GM19328 (cell line): ENCODE measurements around the gene LARP1B.
"Not testable (repeated sequence)": the region's sequence is repeated elsewhere in the genome, so short reads cannot be mapped to it uniquely, and the experiment has no call there.

Experiments used
- ATAC-seq: cut with Tn5 transposase; IDR thresholded peaks from one replicate; pipeline ENCODE4 v1.9.1; 2021; ENCODE audit warnings: mild to moderate bottlenecking, moderate library complexity; ENCODE audit not compliant: unreplicated experiment

The LARP1B gene

DNA sequence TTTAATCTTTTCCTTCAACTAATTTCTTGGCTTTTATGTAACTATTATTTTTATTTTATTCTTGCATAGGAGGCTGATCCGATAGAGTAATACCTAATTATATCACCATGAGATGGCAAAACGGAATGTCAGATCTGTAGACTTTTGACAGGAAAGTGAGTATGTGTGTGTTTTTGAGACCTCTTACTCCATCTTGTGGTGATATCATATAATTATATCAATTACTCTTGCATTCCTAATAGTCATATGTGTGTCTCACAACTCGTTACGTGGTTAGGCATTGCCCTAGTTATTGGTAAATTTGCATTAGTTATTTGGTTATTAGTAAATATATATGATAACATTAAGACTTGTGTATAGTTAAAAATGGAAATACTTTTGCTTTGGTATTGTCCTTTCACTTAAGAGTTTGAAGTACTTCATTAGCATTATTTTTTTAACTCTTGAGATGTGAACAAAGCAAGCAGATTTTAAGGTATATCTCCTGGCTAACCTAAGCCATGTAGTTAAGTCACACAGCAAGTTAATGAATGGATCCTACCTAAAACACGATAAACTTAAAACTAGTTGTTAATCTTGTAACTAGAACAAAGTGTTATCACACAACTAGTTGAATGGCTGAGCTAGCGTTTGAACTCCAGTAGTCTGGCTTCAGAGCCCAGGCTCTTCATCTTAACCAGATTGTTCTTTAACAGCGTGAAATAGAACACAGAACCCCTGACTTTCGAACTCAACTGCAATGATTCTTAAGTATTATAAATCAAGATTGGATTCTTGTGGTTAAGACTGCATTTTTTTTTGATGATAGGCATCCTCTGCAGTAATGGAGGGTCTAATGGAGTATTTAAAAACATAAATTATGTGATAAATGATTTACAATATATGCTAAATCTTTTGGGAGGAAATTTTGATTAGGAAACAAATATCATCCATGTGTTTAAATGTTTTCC lies 159.4 kb downstream of the LARP1B start:
- no peak for ATAC-seq

DNA sequence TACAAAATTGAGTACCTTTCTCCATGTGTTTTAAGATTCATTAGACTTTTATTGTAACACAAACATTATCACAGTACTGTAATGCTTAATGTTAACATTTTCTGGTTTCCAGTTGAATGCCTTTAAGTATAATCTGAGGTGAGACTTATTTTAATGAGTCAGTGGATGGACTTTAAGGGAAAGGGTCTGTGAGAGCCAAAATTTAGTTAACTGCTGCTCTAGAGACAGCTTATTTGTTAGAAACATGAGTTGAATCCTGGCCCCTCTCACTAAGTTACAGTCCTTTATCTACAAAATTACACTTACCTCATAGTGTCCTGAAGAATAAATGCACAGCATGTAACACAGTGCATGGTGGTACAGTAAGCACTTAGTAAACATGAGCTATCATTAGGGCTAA lies 160.5 kb downstream of the LARP1B start:
- no peak for ATAC-seq

DNA sequence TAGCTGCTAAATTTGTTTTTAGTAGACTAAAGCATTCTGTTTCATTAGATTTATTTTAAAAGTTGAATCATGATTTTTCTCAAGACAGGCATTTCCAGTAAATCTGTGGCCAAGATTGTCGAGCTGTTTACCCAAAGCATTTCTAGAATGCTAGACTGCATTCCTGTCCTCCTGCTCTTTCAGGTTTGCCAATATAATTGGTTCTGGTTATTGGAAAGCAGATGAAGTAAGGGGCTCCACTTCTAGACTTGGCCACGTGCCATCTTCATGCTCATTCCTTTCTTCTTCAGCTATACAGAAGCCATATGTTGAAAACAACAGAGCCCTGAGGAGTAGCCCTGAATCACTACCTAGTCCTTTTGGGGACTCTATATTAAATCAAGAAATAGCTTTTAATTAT lies 164.0 kb downstream of the LARP1B start:
- ATAC-seq: no peak

DNA sequence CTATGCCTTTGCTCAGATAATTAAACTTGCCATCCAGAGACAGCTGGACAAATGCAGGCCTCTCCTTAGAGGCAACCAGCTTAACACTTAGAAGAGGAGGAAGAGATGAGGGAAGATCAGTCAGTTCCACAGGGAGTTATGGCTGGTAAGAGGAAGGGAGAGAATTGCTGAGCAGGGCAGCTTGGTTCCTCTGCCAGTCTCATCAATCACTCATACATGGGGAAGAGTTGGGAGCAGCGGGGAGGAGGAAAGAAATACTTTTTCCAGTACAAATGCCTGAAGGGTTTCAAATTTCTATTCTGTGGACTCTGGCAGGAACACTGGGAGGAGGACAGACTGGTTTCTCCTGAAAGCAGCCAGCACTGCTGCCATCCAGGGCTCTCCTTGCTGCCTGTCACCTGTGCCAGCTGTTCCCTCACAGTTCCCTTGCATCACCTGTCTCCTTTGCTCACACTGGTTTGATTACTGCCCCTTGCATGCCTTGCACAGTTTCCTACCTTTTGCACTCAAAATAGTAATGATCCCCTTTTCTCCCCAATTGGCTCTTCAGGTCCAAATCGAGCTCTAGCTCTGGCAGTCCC lies 167.0 kb downstream of the LARP1B start:
- no peak for ATAC-seq

DNA sequence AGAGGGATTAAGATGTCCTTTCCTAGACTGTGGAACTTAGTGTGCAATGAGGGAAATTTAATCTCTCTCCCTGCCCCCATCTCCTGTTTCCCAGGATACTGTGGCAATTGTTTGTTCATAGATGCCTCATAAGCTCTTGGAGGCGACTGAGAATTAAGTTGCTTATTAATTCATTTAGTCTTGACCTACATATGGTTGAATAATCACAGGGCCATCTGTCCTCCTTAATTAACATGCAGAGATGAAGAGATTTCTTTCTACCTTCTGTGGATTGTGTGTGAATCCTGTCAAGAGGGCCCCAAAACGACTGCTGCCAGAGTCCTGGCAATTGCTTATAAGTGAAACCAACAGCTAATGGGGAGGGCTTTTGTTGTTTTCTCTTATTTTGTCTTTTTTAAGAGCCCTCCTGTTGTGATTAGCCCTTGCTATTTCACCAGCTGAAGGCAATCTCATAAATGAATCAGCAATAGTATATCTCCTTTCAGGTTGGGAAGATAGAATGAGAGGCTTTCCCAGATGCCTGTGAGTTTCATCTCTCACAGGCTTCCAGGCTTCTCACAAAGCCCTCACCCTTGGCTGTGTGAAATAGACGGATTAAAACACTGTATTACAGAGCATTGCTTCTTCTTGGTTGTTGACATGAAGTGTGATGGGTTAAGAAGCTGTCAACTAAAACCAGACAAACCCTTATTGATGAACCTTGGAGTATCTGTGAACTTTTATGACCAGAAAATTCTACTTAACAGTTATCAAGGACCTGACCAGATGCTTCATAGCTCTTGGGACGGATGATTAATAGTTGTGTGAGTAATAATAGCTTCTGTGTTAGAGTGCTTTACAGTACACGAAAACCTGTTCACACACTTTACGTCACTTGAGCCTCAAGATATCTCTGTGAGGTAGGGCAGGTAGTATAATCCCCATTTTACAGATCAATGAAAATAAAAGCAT lies 168.0 kb downstream of the LARP1B start:
- ATAC-seq: no peak

DNA sequence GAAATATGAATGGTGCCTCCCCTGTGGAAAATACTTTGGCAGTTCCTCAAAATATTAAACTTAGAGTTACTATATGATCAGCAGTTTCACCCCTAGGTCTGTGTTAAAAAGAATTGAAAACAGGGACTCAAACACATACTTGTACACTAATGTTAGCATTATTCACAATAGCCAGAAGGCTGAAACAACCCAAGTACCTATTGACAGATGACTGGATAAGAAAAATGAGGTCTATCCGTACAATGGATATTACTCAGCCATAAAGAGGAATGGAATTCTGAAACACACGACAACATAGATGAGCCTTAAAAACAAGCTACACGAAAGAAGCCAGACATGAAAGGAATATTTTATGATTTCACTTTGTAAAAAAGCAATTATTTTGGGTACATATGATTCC lies 171.6 kb downstream of the LARP1B start:
- ATAC-seq: no peak

DNA sequence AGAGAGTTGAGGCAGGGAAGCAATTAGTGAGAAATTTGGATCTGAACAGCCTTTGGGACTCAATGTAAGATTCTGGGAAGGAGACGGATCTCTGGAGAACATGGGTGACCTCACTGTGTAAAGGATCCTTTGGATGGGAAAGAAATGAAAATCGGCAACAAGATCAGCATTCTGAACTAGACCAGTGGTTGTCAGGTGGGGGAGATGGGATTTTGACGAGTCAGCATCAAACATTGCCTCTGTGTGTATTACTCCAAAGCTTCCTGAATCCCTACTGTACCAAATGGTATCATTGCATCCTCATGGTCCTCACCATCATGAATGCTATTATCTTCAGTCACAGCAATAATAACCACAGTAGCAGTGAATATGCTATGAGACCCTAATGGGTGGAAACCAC lies 173.7 kb downstream of the LARP1B start:
- ATAC-seq: no peak

DNA sequence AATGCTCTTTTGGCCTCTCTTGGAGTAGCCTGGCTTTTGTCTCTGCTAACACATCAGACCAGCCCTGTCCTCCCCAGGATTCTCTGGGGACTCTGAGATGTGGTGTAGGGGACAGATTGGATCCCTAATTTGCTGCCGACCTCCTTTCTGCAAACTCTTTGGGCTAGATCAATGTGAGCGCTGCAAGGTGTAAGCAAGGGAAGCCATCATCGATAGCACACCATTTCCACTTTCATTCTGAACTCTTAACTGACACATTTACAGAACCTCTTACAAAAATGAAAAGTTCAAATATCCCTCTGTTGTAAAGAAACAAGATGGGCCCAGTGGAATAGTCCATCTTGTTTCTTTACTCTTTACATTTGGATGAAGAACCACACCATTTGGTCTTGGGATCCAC lies 179.9 kb downstream of the LARP1B start:
- ATAC-seq: no peak

DNA sequence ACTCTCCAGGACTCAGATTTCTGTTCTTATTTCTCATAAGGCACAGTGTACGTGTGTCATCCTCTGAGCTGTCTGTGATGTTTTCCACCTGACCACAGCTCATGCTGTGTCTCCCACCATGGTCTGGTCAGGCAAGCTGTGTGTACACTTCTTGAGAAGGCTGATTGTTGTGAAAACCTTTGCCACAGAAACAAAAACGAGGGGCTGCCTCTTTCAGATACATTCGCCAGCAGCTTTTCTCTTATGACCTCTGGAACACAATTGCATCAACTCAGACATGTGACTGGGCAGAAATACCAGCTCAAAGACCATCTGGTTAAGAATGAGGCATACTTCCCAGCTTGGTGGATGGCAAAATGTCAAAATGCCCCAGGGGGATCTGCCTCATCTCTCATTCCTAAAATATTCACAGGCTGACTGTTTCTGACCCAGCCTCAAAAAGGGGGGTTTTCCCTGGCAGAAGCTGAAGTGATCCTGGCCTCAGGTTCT lies 180.4 kb downstream of the LARP1B start:
- no peak for ATAC-seq

DNA sequence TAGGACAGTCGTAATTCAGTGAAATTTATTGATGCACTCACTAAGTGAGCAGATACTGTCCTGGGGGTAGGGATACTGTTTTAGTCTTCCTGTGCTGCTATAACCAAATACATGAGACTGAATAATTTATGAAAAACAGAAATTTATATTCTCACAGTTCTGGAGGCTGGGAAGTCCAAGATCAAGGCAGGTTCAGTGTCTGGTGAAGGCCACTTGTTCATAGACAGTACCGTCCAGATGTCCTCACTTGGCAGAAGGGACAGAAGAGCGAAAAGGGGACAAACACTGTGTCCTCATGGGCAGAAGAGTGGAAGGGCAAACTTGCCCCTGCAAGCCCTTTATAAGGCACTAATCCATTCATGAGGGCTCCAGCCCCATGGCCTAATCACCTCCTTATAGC lies 180.9 kb downstream of the LARP1B start:
- ATAC-seq: no peak

DNA sequence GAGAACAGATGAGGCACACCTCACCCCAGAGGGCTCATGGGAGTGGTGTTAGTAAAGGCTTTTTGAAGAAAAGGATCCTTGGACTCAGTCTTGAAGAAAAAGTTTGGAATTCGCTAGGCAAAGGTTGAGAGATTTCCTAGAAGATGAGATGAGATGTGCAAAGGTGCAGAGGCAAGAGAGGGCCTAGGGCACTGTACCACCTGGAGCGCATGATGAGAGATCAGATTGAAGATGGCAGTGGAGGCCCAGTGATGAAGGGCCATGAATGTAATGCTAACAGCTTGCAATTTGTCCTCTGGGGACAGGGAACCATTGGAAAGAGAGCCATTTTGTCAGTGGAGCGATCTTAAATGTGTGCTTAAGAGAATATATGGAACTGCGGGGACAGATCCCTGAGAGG lies 181.5 kb downstream of the LARP1B start:
- no peak for ATAC-seq

DNA sequence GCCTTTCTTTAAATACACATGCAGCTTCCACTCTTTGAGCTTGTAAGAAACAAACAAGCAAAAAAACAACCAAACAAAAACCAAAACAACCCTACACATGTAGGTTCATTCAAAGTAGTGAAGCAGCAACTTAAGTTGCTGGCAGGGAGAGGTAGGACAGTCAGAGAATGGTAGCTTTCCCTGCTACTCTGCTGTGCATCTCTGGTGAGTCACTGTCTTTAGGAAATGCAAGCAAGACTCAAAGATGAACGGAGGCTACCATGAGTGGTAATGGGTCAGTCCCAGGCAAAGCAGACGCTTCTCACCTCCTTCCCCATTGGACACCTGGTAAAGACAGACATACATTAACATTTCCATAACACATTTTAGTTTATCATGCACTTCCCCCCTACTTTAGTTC lies 183.3 kb downstream of the LARP1B start:
- no peak for ATAC-seq

DNA sequence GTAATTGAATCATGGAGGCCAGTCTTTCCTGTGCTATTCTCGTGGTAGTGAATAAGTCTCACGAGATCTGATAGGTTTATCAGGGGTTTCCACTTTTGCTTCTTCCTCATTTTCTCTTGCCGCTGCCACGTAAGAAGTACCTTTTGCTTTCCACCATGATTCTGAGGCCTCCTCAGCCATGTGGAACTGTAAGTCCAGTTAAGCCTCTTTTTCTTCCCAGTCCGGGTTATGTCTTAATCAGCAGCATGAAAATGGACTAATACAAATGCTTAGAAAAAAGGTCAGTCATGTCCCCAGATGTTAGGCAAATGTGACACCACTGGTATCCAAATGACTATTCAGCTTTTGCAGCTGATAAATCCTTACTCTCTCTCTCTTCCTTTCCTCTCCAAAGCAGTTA lies 184.3 kb downstream of the LARP1B start:
- ATAC-seq: not testable (repeated sequence)

DNA sequence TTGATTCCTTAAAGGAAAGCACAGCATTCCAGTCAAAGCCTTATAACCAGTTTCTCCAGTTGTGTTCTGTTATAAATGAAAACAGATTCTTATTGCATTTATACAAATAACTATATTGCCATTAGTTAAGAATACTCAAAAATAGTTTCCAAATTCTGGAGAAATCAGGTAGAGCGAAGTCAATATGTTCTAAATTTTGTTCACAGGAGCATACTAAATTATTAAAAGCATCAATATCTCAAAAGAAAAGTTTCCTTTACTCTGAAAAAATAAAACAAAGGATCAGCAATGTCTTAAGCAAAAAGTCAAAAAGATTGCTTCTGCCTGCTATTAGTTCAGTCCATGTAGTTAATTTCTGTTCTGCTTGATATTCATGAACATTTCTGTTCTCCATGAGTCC lies 186.8 kb downstream of the LARP1B start:
- ATAC-seq: no peak

DNA sequence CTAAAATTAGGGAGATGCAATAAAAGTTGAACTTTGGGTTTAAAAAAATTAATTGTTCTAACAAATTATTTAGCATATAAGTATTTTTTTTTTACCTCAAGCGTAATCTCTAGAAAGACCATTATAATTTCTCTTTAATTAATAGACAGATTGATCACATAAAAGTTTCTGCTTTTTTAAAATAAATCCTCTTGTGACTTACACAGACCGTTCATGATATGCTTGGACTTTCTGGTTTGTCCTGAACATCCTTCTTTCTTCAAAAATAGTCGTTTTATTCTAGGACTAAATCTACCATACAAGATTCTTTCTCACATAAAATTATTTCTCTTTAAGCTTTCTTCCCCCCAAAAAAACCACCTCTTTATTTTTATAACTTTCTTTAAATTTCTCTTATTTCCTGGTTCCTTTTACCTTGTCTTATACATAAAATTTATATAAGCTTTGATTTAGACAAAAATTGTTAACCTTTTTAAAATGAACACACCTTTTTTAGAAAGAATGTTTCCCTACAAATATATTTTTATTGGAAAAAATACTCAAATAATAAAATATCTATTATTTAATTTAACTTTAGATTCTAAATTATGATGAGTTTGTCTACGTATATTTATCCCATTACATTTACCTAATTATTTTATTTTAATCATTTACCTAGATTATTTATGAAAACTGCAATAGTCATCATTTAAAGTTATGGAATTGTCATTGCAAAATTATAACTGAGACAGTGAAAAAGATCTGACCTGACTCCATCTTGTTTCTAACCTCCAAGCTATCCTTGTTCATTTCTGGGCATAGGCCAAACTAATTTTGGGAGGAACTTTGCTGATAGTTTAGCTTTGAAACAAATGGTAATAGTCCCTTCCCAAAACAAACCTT lies 188.9 kb downstream of the LARP1B start:
- no peak for ATAC-seq

DNA sequence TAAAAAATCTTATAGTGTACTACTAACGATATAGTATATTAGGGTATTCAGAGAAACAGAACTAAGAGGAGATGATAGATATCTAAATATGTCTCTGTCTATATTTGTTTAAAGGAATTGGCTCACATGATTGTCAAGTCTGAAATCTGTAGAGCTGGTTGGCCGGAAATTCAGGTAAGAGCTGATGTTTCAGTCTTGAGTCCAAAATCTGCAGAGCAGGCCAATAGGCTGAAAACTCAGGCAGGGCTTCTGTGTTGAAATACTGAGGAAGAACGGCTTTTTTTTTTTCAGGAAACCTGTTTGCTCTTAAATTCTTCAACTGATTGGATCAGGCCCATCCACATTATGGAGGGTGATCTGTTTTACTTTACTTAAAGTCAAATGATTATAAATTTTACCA lies 194.8 kb downstream of the LARP1B start:
- no peak for ATAC-seq

DNA sequence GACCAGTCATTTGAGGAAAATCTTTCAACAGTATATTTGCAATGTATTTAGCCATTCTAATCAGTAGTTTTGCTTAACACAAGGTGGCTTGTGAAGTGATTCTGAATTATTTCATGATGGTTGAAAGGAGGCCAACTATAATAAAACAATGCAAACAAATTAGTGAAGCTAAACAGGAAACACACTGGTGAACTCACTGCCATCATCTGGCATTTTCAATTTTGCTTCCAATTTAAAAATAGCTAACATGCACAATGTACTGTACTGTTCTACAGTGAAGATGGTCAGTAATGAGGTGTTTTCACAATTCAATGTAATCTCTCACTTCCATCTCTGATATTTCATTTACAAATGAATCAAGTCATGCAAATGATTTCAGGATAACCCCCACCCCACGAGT lies 195.4 kb downstream of the LARP1B start:
- ATAC-seq: no peak

DNA sequence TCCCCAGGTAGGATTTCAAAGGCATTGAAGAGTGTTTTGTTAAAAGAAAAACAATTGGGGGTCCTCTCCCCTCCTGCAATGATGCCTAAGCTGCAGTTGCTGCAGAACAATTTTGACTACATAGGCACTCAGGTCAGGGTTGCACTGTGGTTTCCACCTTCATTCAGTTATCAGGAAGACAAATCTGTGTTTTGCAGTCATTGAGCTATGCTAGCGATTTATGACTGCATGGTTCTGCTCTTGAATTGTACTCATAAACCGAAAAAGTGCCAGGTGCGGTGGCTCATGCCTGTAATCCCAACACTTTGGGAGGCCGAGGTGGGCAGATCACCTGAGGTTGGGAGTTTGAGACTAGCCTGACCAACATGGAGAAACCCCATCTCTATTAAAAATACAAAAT lies 197.1 kb downstream of the LARP1B start:
- not testable (repeated sequence) for ATAC-seq

DNA sequence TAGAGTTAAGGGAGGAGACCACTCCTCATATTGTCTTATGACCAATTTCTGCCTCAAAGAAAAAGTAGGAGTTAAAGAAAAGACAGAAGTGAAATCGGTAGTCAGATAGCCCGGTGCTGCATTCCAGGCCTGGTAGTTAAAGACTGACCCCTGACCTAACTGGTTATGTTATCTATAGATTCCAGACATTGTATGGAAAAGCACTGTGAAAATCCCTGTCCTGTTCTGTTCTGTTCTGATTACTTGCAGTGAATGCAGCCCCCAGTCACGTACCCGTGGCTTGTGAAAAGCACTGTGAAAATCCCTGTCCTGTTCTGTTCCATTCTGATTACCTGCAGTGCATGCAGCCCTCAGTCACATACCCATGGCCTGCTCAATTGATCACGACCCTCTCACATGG lies 198.8 kb downstream of the LARP1B start:
- ATAC-seq: not testable (repeated sequence)
